ENCODE data around the gene NFATC4.

GRCh38 chr14:24384169-24384568 is 16.2 kb downstream of the NFATC4 start:
- TF ChIP-seq CTCF (IDR thresholded peaks at IDR 0.05) (no peak), POLR2A (IDR thresholded peaks at IDR 0.05) (no peak), EP300 (IDR thresholded peaks at IDR 0.05) (no peak), POLR2AphosphoS5 (IDR thresholded peaks at IDR 0.05) (no peak)
